Measurements from ENCODE around the gene GNAQ. TPM values are rescaled to one million over a fixed set of nuclear protein-coding genes. Genes with fewer than 3 reads are reported as not detected.

The GNAQ gene
- total and polyA plus RNA-seq, 9 donors = 22.0 to 72.2 (median 53.1) TPM

GRCh38 chr9:77756449-77756848 lies 275.2 kb downstream of the GNAQ start:
- H3K9me3 ChIP-seq = no peaks in the 10 kb centered on the region
- 0 to 86% (median 0%) methylated on average over 1 of the region's 1 CpG for WGBS, 3 donors
- TF ChIP-seq POLR2A (IDR thresholded peaks at IDR 0.05) (no peak), EP300 (IDR thresholded peaks at IDR 0.05) (no peak)
- TF ChIP-seq, protein P1, sequence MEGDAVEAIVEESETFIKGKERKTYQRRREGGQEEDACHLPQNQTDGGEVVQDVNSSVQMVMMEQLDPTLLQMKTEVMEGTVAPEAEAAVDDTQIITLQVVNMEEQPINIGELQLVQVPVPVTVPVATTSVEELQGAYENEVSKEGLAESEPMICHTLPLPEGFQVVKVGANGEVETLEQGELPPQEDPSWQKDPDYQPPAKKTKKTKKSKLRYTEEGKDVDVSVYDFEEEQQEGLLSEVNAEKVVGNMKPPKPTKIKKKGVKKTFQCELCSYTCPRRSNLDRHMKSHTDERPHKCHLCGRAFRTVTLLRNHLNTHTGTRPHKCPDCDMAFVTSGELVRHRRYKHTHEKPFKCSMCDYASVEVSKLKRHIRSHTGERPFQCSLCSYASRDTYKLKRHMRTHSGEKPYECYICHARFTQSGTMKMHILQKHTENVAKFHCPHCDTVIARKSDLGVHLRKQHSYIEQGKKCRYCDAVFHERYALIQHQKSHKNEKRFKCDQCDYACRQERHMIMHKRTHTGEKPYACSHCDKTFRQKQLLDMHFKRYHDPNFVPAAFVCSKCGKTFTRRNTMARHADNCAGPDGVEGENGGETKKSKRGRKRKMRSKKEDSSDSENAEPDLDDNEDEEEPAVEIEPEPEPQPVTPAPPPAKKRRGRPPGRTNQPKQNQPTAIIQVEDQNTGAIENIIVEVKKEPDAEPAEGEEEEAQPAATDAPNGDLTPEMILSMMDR (IDR thresholded peaks at IDR 0.05) = no peak
- peaks cover 2% of the 10 kb centered on the region for H3K4me1 ChIP-seq (ENCODE audit: insufficient read depth)
- H3K27ac ChIP-seq = no peak overlapping the region
- H3K36me3 ChIP-seq = no peaks in the 10 kb centered on the region
- DNase-seq = no peak
- H3K27me3 ChIP-seq = no peaks in the 10 kb centered on the region
- intact Hi-C loops (cut with DNase I) = loop anchor here in 3 of 4 donors (10.0 kb wide), 3 partner anchors 278 to 322 kb away; partner anchors contain the start of gene GNAQ (in 1 of the 3)
- H3K4me3 ChIP-seq = no peak overlapping the region

GRCh38 chr9:77753180-77753579 lies 278.4 kb downstream of the GNAQ start:
- peaks cover 2% of the 10 kb centered on the region for H3K4me1 ChIP-seq (ENCODE audit: insufficient read depth)
- H3K36me3 ChIP-seq = no peaks in the 10 kb centered on the region
- TF ChIP-seq, protein P1 (IDR thresholded peaks at IDR 0.05) = no peak
- TF ChIP-seq EP300 (IDR thresholded peaks at IDR 0.05) (no peak), POLR2A (IDR thresholded peaks at IDR 0.05) (no peak)
- H3K9me3 ChIP-seq = no peaks in the 10 kb centered on the region
- H3K27me3 ChIP-seq = no peaks in the 10 kb centered on the region
- DNase-seq = no peak
- WGBS, 3 donors = 84 to 98% (median 86%) methylated on average over 9 of the region's 9 CpGs
- H3K27ac ChIP-seq = no peak overlapping the region
- H3K4me3 ChIP-seq = no peak overlapping the region
- intact Hi-C loops (cut with DNase I) = loop anchor here in 3 of 4 donors (5.0 to 10.0 kb wide), 4 partner anchors 282 to 321 kb away; partner anchors contain the start of gene GNAQ (in 1 of the 3)

DNA sequence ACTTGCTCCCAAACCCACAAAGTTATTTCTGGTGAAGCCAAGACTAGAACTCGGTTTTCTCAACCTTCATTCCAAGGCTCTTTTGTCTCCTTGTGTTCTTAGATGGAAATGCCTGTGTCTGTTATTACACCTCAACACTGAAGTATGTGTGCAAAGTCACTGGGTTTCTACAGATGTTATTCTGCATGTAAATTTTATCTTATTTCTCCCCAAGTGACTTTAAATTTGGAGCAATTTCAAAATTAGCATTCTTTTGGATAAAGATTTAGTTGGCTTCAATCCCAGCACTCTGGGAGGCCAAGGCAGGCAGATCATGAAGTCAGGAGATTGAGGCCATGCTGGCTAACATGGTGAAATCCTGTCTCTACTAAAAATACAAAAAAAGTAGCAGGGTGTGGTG lies 279.1 kb downstream of the GNAQ start:
- DNase-seq = no peak
- Histone ChIP-seq H3K4me1 (ENCODE audit: insufficient read depth) (peaks cover 2% of the 10 kb centered on the region), H3K4me3 (no peak overlapping the region), H3K27me3 (no peaks in the 10 kb centered on the region), H3K36me3 (no peaks in the 10 kb centered on the region), H3K9me3 (no peaks in the 10 kb centered on the region), H3K27ac (no peak overlapping the region)
- WGBS, 3 donors = 5 to 9% (median 7%) methylated on average over 1 of the region's 1 CpG
- intact Hi-C loops (cut with DNase I) = loop anchor here in 3 of 4 donors (5.0 to 10.0 kb wide), 4 partner anchors 282 to 320 kb away; partner anchors contain the start of gene GNAQ (in 1 of the 3)
- TF ChIP-seq POLR2A (IDR thresholded peaks at IDR 0.05) (no peak), EP300 (IDR thresholded peaks at IDR 0.05) (no peak)
- TF ChIP-seq, protein P1 (IDR thresholded peaks at IDR 0.05) = no peak

- Histone ChIP-seq H3K9me3 (no peaks in the 10 kb centered on the region), H3K36me3 (no peaks in the 10 kb centered on the region), H3K27me3 (no peaks in the 10 kb centered on the region), H3K4me1 (ENCODE audit: insufficient read depth) (peaks cover 2% of the 10 kb centered on the region), H3K27ac (no peak overlapping the region), H3K4me3 (peak overlapping the region; percentile 7)
- DNase-seq = peak in 1 of 5 donors; percentile 36
- intact Hi-C loops (cut with DNase I) = loop anchor here in 3 of 4 donors (5.0 to 10.0 kb wide), 4 partner anchors 283 to 319 kb away; partner anchors contain the start of gene GNAQ (in 1 of the 3)
- WGBS, 3 donors = 30 to 38% (median 37%) methylated on average over 8 of the region's 8 CpGs
- TF ChIP-seq, protein P1 (IDR thresholded peaks at IDR 0.05) = peak; percentile 12 to 52 (median 36)
- TF ChIP-seq EP300 (IDR thresholded peaks at IDR 0.05) (no peak), POLR2A (IDR thresholded peaks at IDR 0.05) (no peak)
These were observed 280.1 kb downstream of the GNAQ start for GRCh38 chr9:77751341-77752091.
